ENCODE results near the gene ATG5.

DNA sequence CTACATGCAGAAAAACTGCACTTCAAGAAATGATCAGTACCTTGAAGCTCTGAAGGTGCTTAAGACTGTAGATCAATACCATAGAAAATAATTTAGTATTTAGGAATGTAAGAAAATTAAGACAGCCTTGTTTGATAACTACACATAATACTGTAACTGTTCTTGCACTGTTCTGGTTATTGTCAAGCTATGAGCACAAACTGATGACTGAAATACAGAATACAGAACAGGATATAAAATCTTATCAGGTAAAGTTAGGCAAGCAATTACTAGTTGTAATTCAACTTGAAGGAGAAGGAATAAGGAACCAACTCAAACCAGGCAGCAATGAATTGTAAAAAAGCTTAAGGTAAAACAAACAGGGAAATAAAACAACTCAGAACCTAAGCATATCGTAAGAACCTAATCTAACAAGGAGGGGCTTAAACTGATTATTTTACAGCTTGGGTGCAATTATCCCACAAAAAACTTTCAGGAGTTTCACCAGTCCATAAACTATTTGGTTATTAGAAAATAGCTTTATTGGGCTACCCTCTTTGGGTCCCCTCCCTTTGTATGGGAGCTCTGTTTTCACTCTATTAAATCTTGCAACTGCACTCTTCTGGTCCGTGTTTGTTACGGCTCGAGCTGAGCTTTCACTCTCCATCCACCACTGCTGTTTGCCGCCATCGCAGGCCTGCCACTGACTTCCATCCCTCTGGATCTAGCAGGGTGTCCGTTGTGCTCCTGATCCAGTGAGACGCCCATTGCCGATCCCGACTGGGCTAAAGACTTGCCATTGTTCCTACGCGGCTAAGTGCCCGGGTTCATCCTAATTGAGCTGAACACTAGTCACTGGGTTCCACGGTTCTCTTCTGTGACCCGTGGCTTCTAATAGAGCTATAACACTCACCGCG lies 97.7 kb downstream of the ATG5 start:
- TF ChIP-seq, protein P1, sequence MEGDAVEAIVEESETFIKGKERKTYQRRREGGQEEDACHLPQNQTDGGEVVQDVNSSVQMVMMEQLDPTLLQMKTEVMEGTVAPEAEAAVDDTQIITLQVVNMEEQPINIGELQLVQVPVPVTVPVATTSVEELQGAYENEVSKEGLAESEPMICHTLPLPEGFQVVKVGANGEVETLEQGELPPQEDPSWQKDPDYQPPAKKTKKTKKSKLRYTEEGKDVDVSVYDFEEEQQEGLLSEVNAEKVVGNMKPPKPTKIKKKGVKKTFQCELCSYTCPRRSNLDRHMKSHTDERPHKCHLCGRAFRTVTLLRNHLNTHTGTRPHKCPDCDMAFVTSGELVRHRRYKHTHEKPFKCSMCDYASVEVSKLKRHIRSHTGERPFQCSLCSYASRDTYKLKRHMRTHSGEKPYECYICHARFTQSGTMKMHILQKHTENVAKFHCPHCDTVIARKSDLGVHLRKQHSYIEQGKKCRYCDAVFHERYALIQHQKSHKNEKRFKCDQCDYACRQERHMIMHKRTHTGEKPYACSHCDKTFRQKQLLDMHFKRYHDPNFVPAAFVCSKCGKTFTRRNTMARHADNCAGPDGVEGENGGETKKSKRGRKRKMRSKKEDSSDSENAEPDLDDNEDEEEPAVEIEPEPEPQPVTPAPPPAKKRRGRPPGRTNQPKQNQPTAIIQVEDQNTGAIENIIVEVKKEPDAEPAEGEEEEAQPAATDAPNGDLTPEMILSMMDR (IDR thresholded peaks at IDR 0.05; ENCODE audit: low read depth, low read length, poor library complexity, severe bottlenecking) = no peak
- no peak for TF ChIP-seq EZH2phosphoT487 (IDR thresholded peaks at IDR 0.05; ENCODE audit: borderline replicate concordance, low read length)

All from DOHH2 (cell line).